HEK293T (cell line): ENCODE data around the gene GPAT3.
"Not testable (repeated sequence)": the region's sequence is repeated elsewhere in the genome, so short reads cannot be mapped to it uniquely, and the experiment has no call there.

Source experiments
- CTCF ChIA-PET: fragments of 350-600 bp; formaldehyde crosslinking; extraction: SDS; loops from one replicate; lab custom pipeline; 2021; ENCODE audit warnings: antibody characterized with exemption, inconsistent platforms; lab: Yijun Ruan, JAX
- POLR2A ChIA-PET: fragments of 350-600 bp; formaldehyde crosslinking; extraction: SDS; loops from one replicate; lab custom pipeline; 2020; ENCODE audit warnings: antibody characterized with exemption, inconsistent platforms; lab: Yijun Ruan, JAX
- DNase-seq: peaks from one replicate; pipeline ENCODE4 v3.0.0; 2012; ENCODE audit warnings: mixed read lengths; ENCODE audit errors: extremely low spot score
- ARNT ChIP-seq: fragments of 450-650 bp; IDR thresholded peaks from 2 replicates; pipeline ENCODE4 v1.6.1; 2017; ENCODE audit warnings: mild to moderate bottlenecking
- BHLHE40 ChIP-seq: fragments of 450-650 bp; IDR thresholded peaks from 2 replicates; pipeline ENCODE4 v1.6.1; 2016; ENCODE audit warnings: mild to moderate bottlenecking, moderate library complexity, borderline replicate concordance
- CTBP1 ChIP-seq: fragments of 450-650 bp; IDR thresholded peaks from 2 replicates; pipeline ENCODE4 v1.6.1; 2016; ENCODE audit warnings: borderline replicate concordance
- ELF4 ChIP-seq: fragments of 450-650 bp; IDR thresholded peaks from 2 replicates; pipeline ENCODE4 v1.6.1; 2017; ENCODE audit warnings: antibody characterized with exemption
- FOXA1 ChIP-seq: fragments of 450-650 bp; IDR thresholded peaks from 2 replicates; pipeline ENCODE4 v1.6.1; 2016; ENCODE audit warnings: mild to moderate bottlenecking
- FOXK2 ChIP-seq: fragments of 450-650 bp; IDR thresholded peaks from 2 replicates; pipeline ENCODE4 v1.6.1; 2016; ENCODE audit warnings: mild to moderate bottlenecking
- FOXM1 ChIP-seq: fragments of 450-650 bp; IDR thresholded peaks from 2 replicates; pipeline ENCODE4 v1.6.1; 2017; ENCODE audit warnings: mild to moderate bottlenecking, borderline replicate concordance
- HDGF ChIP-seq: fragments of 450-650 bp; IDR thresholded peaks from 2 replicates; pipeline ENCODE4 v1.6.1; 2017; ENCODE audit warnings: antibody characterized with exemption, borderline replicate concordance
- L3MBTL2 ChIP-seq: fragments of 450-650 bp; conservative IDR thresholded peaks from 2 replicates; pipeline ENCODE4 v1.6.1; 2016; ENCODE audit warnings: mild to moderate bottlenecking
- LEF1 ChIP-seq: fragments of 450-650 bp; IDR thresholded peaks from 2 replicates; pipeline ENCODE4 v1.6.1; 2017; ENCODE audit warnings: mild to moderate bottlenecking, borderline replicate concordance
- NFRKB ChIP-seq: fragments of 450-650 bp; IDR thresholded peaks from 2 replicates; pipeline ENCODE4 v1.6.1; 2016; ENCODE audit warnings: mild to moderate bottlenecking, moderate library complexity
- SP1 ChIP-seq: fragments of 450-650 bp; IDR thresholded peaks from 2 replicates; pipeline ENCODE4 v1.6.1; 2017
- SUZ12 ChIP-seq: fragments of 450-650 bp; IDR thresholded peaks from 2 replicates; pipeline ENCODE4 v1.6.1; 2016; ENCODE audit warnings: mild to moderate bottlenecking
- TARDBP ChIP-seq: fragments of 450-650 bp; IDR thresholded peaks from 2 replicates; pipeline ENCODE4 v1.6.1; 2016
- ZNF384 ChIP-seq: fragments of 450-650 bp; IDR thresholded peaks from 2 replicates; pipeline ENCODE4 v1.6.1; 2016
- TF ChIP-seq, protein P1 (sequence below): fragments of 450-650 bp; IDR thresholded peaks from 2 replicates; pipeline ENCODE4 v1.6.1; 2016

GPAT3 gene

DNA sequence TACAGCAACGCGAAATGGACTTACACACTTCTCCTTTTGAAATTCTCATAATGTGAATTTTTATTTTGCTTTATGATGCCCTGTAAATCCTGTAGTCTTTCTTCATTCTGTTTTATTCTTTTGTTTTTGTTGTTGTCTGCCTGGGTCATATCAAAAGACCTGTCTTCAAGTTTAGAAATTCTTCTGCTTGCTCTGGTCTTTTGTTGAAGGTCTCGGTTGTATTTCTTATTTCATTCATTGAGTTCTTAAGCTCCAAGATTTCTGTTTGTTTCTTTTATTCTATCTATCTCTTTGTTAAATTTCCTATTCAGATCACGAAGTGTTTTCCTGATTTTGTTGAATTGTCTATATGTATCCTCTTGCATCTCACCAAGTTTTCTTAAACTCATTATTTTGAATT is 78.1 kb downstream of the GPAT3 start:
- POLR2A ChIA-PET = no interaction called here
- TF ChIP-seq SP1 = no peak
- TF ChIP-seq LEF1 = no peak
- no peak for TF ChIP-seq ARNT
- no peak for TF ChIP-seq NFRKB
- TF ChIP-seq FOXM1 = no peak
- no peak for TF ChIP-seq CTBP1
- TF ChIP-seq HDGF = no peak
- CTCF ChIA-PET = no interaction called here
- DNase-seq = no peak

DNA sequence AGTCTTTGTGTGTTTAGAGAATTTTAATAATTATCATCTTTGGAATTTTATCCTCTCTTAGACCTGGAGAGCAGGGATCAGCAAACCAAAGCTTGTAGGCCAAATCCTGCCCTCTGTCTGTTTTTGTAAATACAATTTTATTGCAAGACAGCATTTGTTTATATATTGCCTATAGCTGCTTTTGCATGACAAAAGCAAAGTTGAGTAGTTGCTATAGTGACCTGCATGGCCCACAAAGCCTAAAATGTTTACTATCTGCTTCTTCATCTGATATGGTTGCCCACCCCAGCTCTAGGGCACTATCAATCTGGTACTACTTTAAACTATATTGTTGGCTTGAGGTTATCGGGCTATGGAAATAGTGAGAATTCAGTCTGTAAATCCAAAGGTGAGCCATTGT is 80.3 kb downstream of the GPAT3 start:
- no peak for DNase-seq
- ChIA-PET POLR2A (no interaction called here), CTCF (no interaction called here)
- TF ChIP-seq FOXA1 (no peak), ARNT (no peak), HDGF (no peak), FOXM1 (no peak), BHLHE40 (no peak), SUZ12 (no peak), SP1 (no peak), CTBP1 (no peak), ELF4 (no peak), FOXK2 (no peak), L3MBTL2 (no peak), ZNF384 (no peak), NFRKB (no peak), TARDBP (no peak), LEF1 (no peak)
- TF ChIP-seq, protein P1, sequence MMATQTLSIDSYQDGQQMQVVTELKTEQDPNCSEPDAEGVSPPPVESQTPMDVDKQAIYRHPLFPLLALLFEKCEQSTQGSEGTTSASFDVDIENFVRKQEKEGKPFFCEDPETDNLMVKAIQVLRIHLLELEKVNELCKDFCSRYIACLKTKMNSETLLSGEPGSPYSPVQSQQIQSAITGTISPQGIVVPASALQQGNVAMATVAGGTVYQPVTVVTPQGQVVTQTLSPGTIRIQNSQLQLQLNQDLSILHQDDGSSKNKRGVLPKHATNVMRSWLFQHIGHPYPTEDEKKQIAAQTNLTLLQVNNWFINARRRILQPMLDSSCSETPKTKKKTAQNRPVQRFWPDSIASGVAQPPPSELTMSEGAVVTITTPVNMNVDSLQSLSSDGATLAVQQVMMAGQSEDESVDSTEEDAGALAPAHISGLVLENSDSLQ = no peak

DNA sequence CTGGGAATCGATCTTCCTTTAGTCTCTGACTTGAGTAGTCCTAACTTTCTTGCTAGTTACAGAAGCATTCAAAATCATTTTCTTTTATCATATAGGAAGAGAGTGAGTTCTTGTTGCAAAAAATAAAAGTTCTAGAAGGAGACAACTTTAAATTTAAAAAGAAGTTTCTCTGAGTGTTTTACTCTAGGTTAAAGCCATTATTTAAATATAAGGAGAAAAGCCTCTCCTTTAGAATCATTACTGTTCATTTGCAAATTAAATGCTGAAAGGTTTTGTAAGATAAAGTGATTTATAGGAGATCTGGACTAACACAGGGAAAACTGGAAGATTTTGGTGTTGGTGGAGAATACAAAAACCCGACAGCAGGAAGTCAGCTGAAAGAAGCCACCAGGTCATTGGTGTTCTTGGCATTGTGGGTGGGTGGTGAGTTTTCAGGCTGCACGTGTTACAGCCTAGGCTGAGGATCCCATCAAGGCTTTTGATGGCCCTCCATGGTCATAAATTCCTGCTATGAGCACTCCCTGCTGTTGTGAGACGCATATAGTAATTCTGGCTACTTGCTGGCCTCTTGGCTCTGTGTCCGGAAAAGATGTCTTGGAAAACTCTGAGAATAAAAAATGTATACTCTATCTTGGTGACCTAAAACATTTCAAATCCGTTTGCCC is 81.6 kb downstream of the GPAT3 start:
- ChIA-PET CTCF (no interaction called here), POLR2A (no interaction called here)
- TF ChIP-seq L3MBTL2 (0 out of 2 replicates have a peak, but pooled peaks have one; percentile 13), ZNF384 (no peak)
- DNase-seq = no peak

DNA sequence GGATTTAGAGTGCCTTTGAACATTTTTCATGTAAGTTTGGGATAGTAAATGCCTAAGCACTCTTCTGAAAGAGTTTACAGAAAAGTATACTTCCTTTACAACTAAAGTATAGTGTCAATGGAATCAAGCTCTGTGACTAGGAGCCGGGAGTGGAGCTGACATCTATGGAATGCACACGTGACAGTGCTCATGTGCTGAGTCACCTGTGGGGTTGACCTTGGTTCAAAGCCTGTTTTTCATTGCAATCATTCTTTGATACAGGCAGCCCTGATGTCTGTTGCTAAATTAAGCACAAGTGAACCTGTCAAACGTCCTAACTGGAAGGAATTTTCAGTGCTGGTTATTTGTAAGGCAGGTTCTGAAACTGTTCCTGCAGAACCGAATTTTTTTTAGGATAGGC is 82.5 kb downstream of the GPAT3 start:
- no peak for DNase-seq
- ChIA-PET CTCF (no interaction called here), POLR2A (no interaction called here)
- TF ChIP-seq L3MBTL2 = no peak
- TF ChIP-seq, protein P1 = no peak
- no peak for TF ChIP-seq BHLHE40
- no peak for TF ChIP-seq SP1
- TF ChIP-seq ARNT = no peak
- no peak for TF ChIP-seq HDGF
- TF ChIP-seq LEF1 = no peak
- TF ChIP-seq FOXA1 = no peak
- no peak for TF ChIP-seq TARDBP
- TF ChIP-seq FOXK2 = no peak
- TF ChIP-seq SUZ12 = no peak
- no peak for TF ChIP-seq CTBP1
- no peak for TF ChIP-seq ELF4
- TF ChIP-seq ZNF384 = no peak
- no peak for TF ChIP-seq FOXM1

DNA sequence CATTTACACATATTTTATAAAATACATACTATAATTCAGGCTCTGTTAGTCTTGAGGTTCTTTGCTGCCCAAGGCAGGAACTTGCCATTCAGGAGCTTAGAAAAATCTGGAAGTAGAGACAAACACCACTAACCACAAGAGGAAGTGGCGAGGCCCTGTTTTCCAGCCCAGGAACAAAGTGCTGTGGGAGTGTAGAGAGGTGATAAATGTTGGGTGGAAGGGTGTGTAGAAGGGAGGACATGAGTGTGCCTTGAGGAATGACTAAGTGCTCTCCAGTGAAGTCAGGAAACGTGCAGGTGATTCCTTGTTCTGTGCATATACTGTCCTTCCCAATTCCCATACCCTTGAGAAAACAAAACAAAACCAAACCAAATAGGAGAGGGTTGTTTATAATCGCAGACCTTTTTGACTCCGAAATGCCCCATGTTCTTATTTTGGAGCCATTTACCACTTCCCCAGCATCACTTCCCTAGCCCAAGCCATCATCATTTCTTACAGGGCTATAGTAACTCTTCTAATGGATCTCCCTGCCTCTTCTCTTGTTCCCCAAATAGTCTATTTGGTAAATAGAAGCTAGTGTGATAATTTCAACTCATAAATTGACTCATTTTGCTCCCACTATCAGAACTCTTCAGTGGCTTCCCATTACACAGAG is 83.2 kb downstream of the GPAT3 start:
- no peak for DNase-seq
- TF ChIP-seq LEF1 = no peak
- no peak for TF ChIP-seq HDGF
- TF ChIP-seq L3MBTL2 = no peak
- TF ChIP-seq CTBP1 = no peak
- TF ChIP-seq SP1 = no peak
- TF ChIP-seq ELF4 = no peak
- no peak for TF ChIP-seq FOXM1
- no peak for TF ChIP-seq SUZ12
- POLR2A ChIA-PET = no interaction called here
- CTCF ChIA-PET = no interaction called here

DNA sequence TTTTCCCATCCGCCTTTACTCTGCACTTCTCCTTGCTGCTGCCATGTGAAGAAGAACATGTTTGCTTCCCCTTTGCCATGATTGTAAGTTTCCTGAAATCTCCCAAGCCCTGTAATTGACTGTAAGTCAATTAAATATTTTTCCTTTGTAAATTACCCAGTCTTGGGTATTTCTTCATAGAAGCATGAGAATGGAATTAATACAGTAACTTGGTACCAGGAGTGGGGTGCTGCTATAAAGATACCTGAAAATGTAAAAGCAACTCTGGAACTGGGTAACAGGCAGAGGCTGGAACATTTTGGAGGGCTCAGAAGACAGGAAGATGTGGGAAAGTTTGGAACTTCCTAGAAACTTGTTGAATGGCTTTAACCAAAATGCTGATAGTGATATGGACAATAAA is 86.2 kb downstream of the GPAT3 start:
- CTCF ChIA-PET, POLR2A ChIA-PET, DNase-seq: not testable (repeated sequence)

DNA sequence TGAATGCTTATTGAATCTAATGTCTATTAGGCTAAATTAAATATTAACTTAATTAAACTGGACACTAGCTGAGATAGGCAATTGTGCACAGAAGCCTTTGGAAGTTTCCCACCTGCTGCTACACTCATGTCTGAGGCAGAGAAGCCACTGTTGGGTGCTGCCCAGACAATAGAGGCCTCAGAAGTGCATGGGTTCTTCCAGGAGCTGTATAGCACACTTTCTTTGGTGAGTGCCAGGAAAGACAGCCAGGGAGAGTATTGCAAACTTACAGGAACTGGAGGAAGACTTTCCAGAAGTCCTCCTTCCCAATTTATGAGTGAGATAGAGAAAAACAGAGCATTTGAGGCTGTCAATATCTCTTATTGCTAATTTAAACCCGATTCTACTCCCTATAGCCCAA is 89.9 kb downstream of the GPAT3 start:
- ChIA-PET CTCF (no interaction called here), POLR2A (no interaction called here)
- no peak for TF ChIP-seq FOXM1
- no peak for TF ChIP-seq SUZ12
- TF ChIP-seq FOXK2 = no peak
- TF ChIP-seq NFRKB = no peak
- TF ChIP-seq ARNT = no peak
- TF ChIP-seq CTBP1 = no peak
- no peak for TF ChIP-seq LEF1
- TF ChIP-seq, protein P1 = no peak
- no peak for TF ChIP-seq SP1
- TF ChIP-seq TARDBP = no peak
- no peak for TF ChIP-seq ELF4
- no peak for TF ChIP-seq FOXA1
- TF ChIP-seq BHLHE40 = no peak
- TF ChIP-seq HDGF = no peak
- TF ChIP-seq L3MBTL2 = no peak
- no peak for TF ChIP-seq ZNF384
- DNase-seq = no peak
